Tibial nerve (tissue), 4 donors: Measurements from ENCODE around the gene MYL9. TPM values are rescaled to one million over a fixed set of nuclear protein-coding genes. Genes with fewer than 3 reads are reported as not detected.
A peak's percentile ranks its signal among the peaks of the same experiment; 100 is the strongest.

ENCODE experiments used
- DNase-seq, 2 donors: peaks; one replicate each; pipeline ENCODE4 v3.0.0-alpha.2; 2019; ENCODE audit warnings: low spot score in 2 of 2
- H3K27ac ChIP-seq, 4 donors: fragments of 200-600 bp; sonication (generic) in 3 of 4; one replicate each; pipeline ENCODE4 v1.5.1; 2017 to 2019; ENCODE audit warnings: mild to moderate bottlenecking in 1 of 4
- H3K27me3 ChIP-seq, 2 donors: fragments of 200-600 bp; sonication (generic) in 1 of 2; one replicate each; pipeline versions ENCODE4 v1.5.1 to v1.6.0; 2017 to 2019
- H3K36me3 ChIP-seq, 3 donors: fragments of 200-600 bp; sonication (generic); one replicate each; pipeline ENCODE4 v1.5.1; 2018 to 2019
- H3K4me1 ChIP-seq, 4 donors: fragments of 200-600 bp; sonication (generic) in 3 of 4; one replicate each; pipeline ENCODE4 v1.5.1; 2017 to 2019
- H3K4me3 ChIP-seq, 4 donors: fragments of 200-600 bp; sonication (generic) in 3 of 4; one replicate each; pipeline ENCODE4 v1.5.1; 2017 to 2019; ENCODE audit warnings: mild to moderate bottlenecking in 1 of 4, moderate library complexity in 1 of 4
- H3K9me3 ChIP-seq, 4 donors: fragments of 200-600 bp; sonication (generic) in 3 of 4; one replicate each; pipeline ENCODE4 v1.5.1; 2017 to 2019
- EP300 ChIP-seq, 2 donors: sonication (generic); formaldehyde crosslinking; IDR thresholded peaks; one replicate each; pipeline ENCODE4 v1.6.1; 2017; ENCODE audit warnings: antibody characterized with exemption in 2 of 2, mild to moderate bottlenecking in 1 of 2
- POLR2A ChIP-seq, 2 donors: fragments of 450-650 bp; IDR thresholded peaks; one replicate each; pipeline ENCODE4 v1.6.1; 2017; ENCODE audit warnings: antibody characterized with exemption in 2 of 2, mild to moderate bottlenecking in 2 of 2, moderate library complexity in 2 of 2
- WGBS, 2 donors: methylation state at CpG; one replicate each; pipeline ENCODE4 v1.1.5; 2018; 5-methylcytosine and 5-hydroxymethylcytosine counted together
- total RNA-seq, 4 donors: library from RNA; depleted of rRNA; stranded (reverse); fragments of >200 nt; gene quantifications; one replicate each; pipeline ENCODE4 v1.1.0, GENCODE V29; 2016
- TF ChIP-seq, protein P1 (sequence below), 5 experiments: fragments of 200-600 bp in 3 of 5; fragments of 450-650 bp in 2 of 5; sonication (generic) in 3 of 5; IDR thresholded peaks; one replicate each; pipeline ENCODE4 v1.5.1; 2016 to 2019; ENCODE audit warnings: antibody characterized with exemption in 5 of 5, mild to moderate bottlenecking in 3 of 5, moderate library complexity in 2 of 5

The MYL9 gene
- total RNA-seq, 4 donors from 2014 or later: 140 to 245 (median 219) TPM

DNA sequence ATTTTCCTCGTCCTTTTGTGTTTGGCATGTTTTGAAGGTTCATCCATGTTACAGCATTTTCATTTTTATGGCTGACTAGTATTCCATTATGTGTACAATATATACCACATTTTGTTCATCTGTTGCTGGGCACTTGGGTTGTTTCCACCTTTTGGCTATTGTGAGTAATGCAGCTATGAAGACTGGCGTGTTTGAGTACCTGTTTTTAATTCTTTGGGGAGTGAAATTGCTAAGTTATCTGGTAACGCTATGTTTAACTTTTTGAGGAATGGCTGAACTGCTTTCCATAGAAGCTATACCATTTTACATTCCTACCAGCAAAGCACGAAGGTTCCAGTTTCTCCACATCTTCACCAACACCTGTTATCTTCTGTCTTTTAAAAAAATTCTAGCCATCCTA, 37.0 kb upstream of the MYL9 start:
- no peak for DNase-seq
- no peaks in the 10 kb centered on the region for H3K4me1 ChIP-seq
- no peak for TF ChIP-seq EP300 (IDR thresholded peaks at IDR 0.05)
- TF ChIP-seq, protein P1, sequence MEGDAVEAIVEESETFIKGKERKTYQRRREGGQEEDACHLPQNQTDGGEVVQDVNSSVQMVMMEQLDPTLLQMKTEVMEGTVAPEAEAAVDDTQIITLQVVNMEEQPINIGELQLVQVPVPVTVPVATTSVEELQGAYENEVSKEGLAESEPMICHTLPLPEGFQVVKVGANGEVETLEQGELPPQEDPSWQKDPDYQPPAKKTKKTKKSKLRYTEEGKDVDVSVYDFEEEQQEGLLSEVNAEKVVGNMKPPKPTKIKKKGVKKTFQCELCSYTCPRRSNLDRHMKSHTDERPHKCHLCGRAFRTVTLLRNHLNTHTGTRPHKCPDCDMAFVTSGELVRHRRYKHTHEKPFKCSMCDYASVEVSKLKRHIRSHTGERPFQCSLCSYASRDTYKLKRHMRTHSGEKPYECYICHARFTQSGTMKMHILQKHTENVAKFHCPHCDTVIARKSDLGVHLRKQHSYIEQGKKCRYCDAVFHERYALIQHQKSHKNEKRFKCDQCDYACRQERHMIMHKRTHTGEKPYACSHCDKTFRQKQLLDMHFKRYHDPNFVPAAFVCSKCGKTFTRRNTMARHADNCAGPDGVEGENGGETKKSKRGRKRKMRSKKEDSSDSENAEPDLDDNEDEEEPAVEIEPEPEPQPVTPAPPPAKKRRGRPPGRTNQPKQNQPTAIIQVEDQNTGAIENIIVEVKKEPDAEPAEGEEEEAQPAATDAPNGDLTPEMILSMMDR (IDR thresholded peaks at IDR 0.05): no peak
- TF ChIP-seq POLR2A (IDR thresholded peaks at IDR 0.05): no peak
- H3K36me3 ChIP-seq: peaks cover 0 to 84% (median 12%) of the 10 kb centered on the region in 3 donors
- 87 to 90% methylated on average over 4 of the region's 4 CpGs for WGBS, 2 donors
- H3K27ac ChIP-seq: no peak overlapping the region
- no peak overlapping the region for H3K4me3 ChIP-seq
- H3K9me3 ChIP-seq: no peaks in the 10 kb centered on the region
- H3K27me3 ChIP-seq: no peaks in the 10 kb centered on the region

DNA sequence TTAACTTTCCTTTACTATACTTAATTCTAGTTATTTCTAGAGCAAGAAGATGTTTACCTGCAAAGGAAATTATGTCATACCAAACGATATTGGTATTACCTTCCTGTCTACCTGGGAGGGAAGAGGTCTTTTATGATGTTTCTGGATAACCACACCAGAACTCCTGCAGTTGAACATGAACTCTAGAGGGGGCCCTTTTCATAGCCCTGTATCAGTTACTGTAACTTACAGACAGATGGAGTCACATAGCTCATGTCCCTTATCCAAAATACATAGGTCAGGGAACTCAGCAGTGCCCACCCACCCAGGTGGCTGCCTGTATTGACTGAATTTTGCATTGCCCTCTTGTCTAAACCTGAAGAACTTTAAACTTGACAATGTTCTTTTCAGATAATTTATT, 35.1 kb upstream of the MYL9 start:
- H3K9me3 ChIP-seq: no peaks in the 10 kb centered on the region
- H3K4me3 ChIP-seq: no peak overlapping the region
- WGBS, 2 donors: 62 to 81% methylated on average over 1 of the region's 1 CpG
- TF ChIP-seq, protein P1 (IDR thresholded peaks at IDR 0.05): peak in 1 of 5 experiments; percentile 16
- TF ChIP-seq EP300 (IDR thresholded peaks at IDR 0.05) (no peak), POLR2A (IDR thresholded peaks at IDR 0.05) (no peak)
- no peak for DNase-seq
- peaks cover 0 to 81% (median 3%) of the 10 kb centered on the region in 3 donors for H3K36me3 ChIP-seq
- H3K27me3 ChIP-seq: no peaks in the 10 kb centered on the region
- H3K27ac ChIP-seq: no peak overlapping the region
- no peaks in the 10 kb centered on the region for H3K4me1 ChIP-seq

DNA sequence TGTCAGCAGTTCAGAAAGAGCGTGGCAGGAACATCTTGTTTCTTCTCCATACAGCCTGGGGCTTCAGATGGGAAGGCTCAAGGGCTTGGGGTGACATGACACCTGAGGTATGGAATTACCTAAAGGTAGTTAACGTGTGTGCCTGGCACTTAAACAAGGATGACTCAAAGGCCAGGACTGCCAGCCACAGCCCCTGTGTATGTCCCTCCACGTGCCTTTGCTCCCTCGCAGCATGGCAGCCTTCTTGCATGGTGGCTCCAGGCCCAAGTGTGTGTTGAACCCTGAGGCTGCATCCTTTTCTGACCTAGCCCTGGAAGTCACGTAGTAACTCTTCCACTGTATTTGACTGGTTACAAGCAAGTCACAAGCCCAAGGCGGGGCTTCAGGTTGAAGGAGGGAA, 33.6 kb upstream of the MYL9 start:
- H3K36me3 ChIP-seq: peaks cover 0 to 79% (median 3%) of the 10 kb centered on the region in 3 donors
- no peaks in the 10 kb centered on the region for H3K27me3 ChIP-seq
- peak overlapping the region in 1 of 4 donors; percentile 17 for H3K27ac ChIP-seq
- H3K4me1 ChIP-seq: no peaks in the 10 kb centered on the region
- no peak overlapping the region for H3K4me3 ChIP-seq
- no peak for DNase-seq
- TF ChIP-seq, protein P1 (IDR thresholded peaks at IDR 0.05): no peak
- 83 to 87% methylated on average over 6 of the region's 6 CpGs for WGBS, 2 donors
- H3K9me3 ChIP-seq: no peaks in the 10 kb centered on the region

DNA sequence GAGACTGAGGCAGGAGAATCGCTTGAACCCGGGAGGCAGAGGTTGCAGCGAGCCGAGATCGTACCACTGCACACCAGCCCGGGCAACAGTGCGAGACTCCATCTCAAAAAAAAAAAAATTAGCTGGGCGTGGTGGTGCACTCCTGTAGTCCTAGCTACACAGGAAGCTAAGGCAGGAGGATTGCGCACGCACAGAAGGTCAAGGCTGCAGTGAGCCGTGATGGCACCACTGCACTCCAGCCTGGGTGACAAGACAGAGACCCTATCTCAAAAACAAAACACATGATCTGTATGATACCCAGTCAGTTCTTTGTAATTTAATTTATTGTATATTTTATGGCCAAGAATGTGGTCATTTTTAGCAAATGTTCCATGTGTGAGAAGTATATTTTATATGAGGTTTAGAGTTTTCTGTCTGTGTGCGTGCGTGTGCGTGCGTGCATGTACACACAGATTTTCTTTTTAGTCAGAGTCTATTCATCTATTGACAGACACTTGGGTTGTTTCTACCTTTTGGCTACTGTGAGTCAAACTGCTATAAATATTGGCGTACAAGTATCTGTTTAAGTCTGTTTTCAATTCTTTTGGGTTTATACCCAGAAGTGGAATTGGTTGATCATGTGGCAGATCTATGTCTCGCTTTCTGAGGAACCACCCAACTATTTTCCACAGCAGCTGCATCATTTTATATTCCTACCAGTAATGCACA, 22.2 kb upstream of the MYL9 start:
- DNase-seq: no peak
- H3K9me3 ChIP-seq: no peaks in the 10 kb centered on the region
- H3K36me3 ChIP-seq: peaks cover 0 to 61% (median 0%) of the 10 kb centered on the region in 3 donors
- peaks cover 0 to 45% (median 1%) of the 10 kb centered on the region in 4 donors for H3K4me1 ChIP-seq
- no peak overlapping the region for H3K4me3 ChIP-seq
- TF ChIP-seq, protein P1 (IDR thresholded peaks at IDR 0.05): no peak
- TF ChIP-seq POLR2A (IDR thresholded peaks at IDR 0.05): no peak
- no peak for TF ChIP-seq EP300 (IDR thresholded peaks at IDR 0.05)
- 95 to 97% methylated on average over 17 of the region's 17 CpGs for WGBS, 2 donors
- H3K27ac ChIP-seq: no peak overlapping the region
- H3K27me3 ChIP-seq: no peaks in the 10 kb centered on the region

DNA sequence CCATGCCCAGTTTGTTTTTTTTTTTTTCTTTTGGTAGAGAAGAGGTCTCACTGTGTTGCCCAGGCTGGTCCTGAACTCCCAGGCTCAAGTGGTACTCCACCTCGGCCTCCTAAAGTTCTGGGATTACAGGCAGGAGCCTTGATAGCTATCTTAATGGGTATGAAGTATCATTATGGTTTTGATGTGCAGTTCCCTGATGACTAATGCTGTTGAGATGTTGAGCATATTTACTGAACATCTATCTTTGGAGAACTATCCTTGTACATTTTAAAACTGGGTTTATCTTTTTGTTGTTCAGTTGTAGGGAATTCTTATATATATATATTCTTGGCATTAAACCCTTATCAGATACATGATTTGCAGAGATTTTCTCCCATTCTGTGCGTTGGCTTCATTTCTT, 21.4 kb upstream of the MYL9 start:
- TF ChIP-seq EP300 (IDR thresholded peaks at IDR 0.05) (no peak), POLR2A (IDR thresholded peaks at IDR 0.05) (no peak)
- TF ChIP-seq, protein P1 (IDR thresholded peaks at IDR 0.05): no peak
- 93 to 96% methylated on average over 2 of the region's 2 CpGs for WGBS, 2 donors

More for the DNA sequence above, 21.4 kb upstream of the MYL9 start:
- peaks cover 0 to 45% (median 1%) of the 10 kb centered on the region in 4 donors for H3K4me1 ChIP-seq
- H3K9me3 ChIP-seq: no peaks in the 10 kb centered on the region
- no peak for DNase-seq
- peak overlapping the region in 2 of 4 donors; percentile 25 to 37 for H3K27ac ChIP-seq
- no peaks in the 10 kb centered on the region for H3K27me3 ChIP-seq
- H3K4me3 ChIP-seq: no peak overlapping the region
- peaks cover 0 to 62% (median 0%) of the 10 kb centered on the region in 3 donors for H3K36me3 ChIP-seq
